ENCODE data around the gene PPP6R2.

DNA sequence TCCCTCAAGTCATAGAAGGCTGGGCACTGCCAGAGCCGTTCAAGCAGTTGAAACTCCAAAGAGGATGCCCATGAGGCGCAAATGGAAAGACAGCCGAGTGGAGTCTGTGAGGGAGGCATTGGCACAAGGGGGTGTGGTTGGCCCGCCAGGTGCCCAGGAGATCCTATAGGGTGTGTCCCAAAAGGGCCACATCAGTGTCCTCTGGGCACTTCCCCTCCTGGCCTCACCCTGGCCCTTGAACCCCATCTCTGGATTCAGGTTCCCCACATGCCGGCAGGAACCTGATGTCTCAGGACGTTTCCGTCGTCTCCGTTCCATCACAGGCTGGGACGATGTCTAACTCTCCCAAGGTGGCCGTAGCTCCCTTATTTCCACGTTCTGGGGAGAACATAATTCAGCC lies 77.5 kb downstream of the PPP6R2 start:
- no peak for TF ChIP-seq CTCF (conservative IDR thresholded peaks at IDR 0.05; ENCODE audit: low read length)
- TF ChIP-seq EZH2phosphoT487 (IDR thresholded peaks at IDR 0.05; ENCODE audit: borderline replicate concordance, low read depth, low read length) = no peak
